Panc1 (cell line): Measurements from ENCODE around the gene MAGI2. TPM values are rescaled to one million over a fixed set of nuclear protein-coding genes. Genes with fewer than 3 reads are reported as not detected.

ENCODE experiments used
- ATAC-seq: fragments of 200-7000 bp; cut with Tn5 transposase; 2 replicates; pipeline ENCODE4 v1.9.1; 2020; ENCODE audit warnings: mild to moderate bottlenecking, moderate library complexity
- BruUV-seq: library from RNA; stranded (reverse); fragments of 400-500 nt; replicated peaks from 2 replicates; lab custom pipeline; 2021; lab: Mats Ljungman, UMichigan
- CTCF ChIA-PET: fragments of 300-600 bp; sonication (Branson Sonifier 250); formaldehyde crosslinking; loops from one replicate; lab custom pipeline; 2022; ENCODE audit warnings: antibody characterized with exemption; lab: Charles Lee
- POLR2A ChIA-PET: fragments of 300-600 bp; sonication (Branson Sonifier 250); formaldehyde crosslinking; loops from one replicate; lab custom pipeline; 2022; ENCODE audit warnings: antibody characterized with exemption; lab: Charles Lee
- DNase-seq: peaks from one replicate; pipeline ENCODE4 v3.0.0-alpha.2; 2010; ENCODE audit warnings: low read depth, low spot score
- H3K27ac ChIP-seq: 2 replicates; pipeline ENCODE4 v1.5.1; 2011; ENCODE audit warnings: mild to moderate bottlenecking, low read length, inconsistent platforms
- H3K27me3 ChIP-seq: fragments of 200-500 bp; sonication (Bioruptor generic); 2 replicates; pipeline ENCODE4 v1.6.0; 2014; ENCODE audit warnings: low read length, inconsistent platforms; ENCODE audit not compliant: control insufficient read depth, insufficient read depth
- H3K36me3 ChIP-seq: fragments of 200-500 bp; sonication (Bioruptor generic); 2 replicates; pipeline ENCODE4 v1.5.1; 2014; ENCODE audit warnings: inconsistent platforms, mild to moderate bottlenecking, low read length, moderate library complexity; ENCODE audit not compliant: control insufficient read depth, insufficient read depth
- H3K4me1 ChIP-seq: 2 replicates; pipeline ENCODE4 v1.5.1; 2011; ENCODE audit warnings: inconsistent platforms, mild to moderate bottlenecking, low read length, moderate library complexity; ENCODE audit not compliant: control insufficient read depth, insufficient read depth
- H3K4me3 ChIP-seq, 2 experiments: 2 replicates each; pipeline ENCODE4 v1.5.1; 2011 to 2012; ENCODE audit warnings: low read depth in 2 of 2, low read length in 2 of 2, mild to moderate bottlenecking in 2 of 2, inconsistent platforms in 1 of 2, moderate library complexity in 1 of 2
- H3K9me3 ChIP-seq: fragments of 200-500 bp; sonication (Bioruptor generic); 2 replicates; pipeline ENCODE4 v1.5.1; 2014; ENCODE audit warnings: low read depth, mild to moderate bottlenecking, inconsistent platforms, low read length, moderate library complexity; ENCODE audit not compliant: control insufficient read depth, insufficient read depth
- CTCF ChIP-seq: fragments of 450-650 bp; IDR thresholded peaks from 2 replicates; pipeline ENCODE4 v1.5.1; 2017; ENCODE audit warnings: mild to moderate bottlenecking
- POLR2AphosphoS5 ChIP-seq: IDR thresholded peaks from 2 replicates; pipeline ENCODE4 v1.6.1; 2012; ENCODE audit warnings: mild to moderate bottlenecking, low read depth, low read length, moderate library complexity
- REST ChIP-seq, 2 experiments: IDR thresholded peaks; 2 replicates each; pipeline ENCODE4 v1.6.1; 2011 to 2012; ENCODE audit warnings: low read depth in 2 of 2, control low read depth in 1 of 2, low read length in 1 of 2, mild to moderate bottlenecking in 1 of 2, moderate library complexity in 1 of 2; ENCODE audit not compliant: insufficient read depth in 1 of 2
- SIN3A ChIP-seq: IDR thresholded peaks from 2 replicates; pipeline ENCODE4 v1.6.1; 2012; ENCODE audit warnings: low read depth, mild to moderate bottlenecking, low read length, moderate library complexity, borderline replicate concordance; ENCODE audit not compliant: insufficient read depth
- TCF7L2 ChIP-seq: IDR thresholded peaks from 2 replicates; pipeline ENCODE4 v1.6.1; 2011; ENCODE audit warnings: mild to moderate bottlenecking, low read depth, low read length, inconsistent platforms
- in situ Hi-C: cut with HindIII; loops from 2 replicates; pipeline ENCODE4 v1.10.0; 2016; ENCODE audit warnings: low sequenced_read_pairs, low pct_unique_long_range_greater_than_20kb
- intact Hi-C: fragments of 100-400 bp; cut with micrococcal nuclease; formaldehyde crosslinking; loops from one replicate; pipeline ENCODE4 v1.10.0; 2022; ENCODE audit not compliant: unreplicated experiment
- total RNA-seq: library from RNA; stranded (reverse); gene quantifications from one replicate; pipeline ENCODE4 v1.2.1, GENCODE V29; 2021; ENCODE audit not compliant: unreplicated experiment

MAGI2 gene
- total RNA-seq, 1 experiment from 2014 or later, result 5.4 TPM

GRCh38 chr7:78015574-78016260, 1437.8 kb downstream of the MAGI2 start:
- BruUV-seq, result no TSS peak
- H3K4me1 ChIP-seq, result peaks cover 13% of the 10 kb centered on the region
- ChIA-PET CTCF (no interaction called here), POLR2A (no interaction called here)
- H3K27me3 ChIP-seq, result no peaks in the 10 kb centered on the region
- DNase-seq, result no peak
- H3K36me3 ChIP-seq, result no peaks in the 10 kb centered on the region
- no peaks in the 10 kb centered on the region for H3K9me3 ChIP-seq
- ATAC-seq, result no peak
- in situ Hi-C loops (no loop called here), intact Hi-C loops (no loop called here)
- H3K27ac ChIP-seq, result no peak overlapping the region
- H3K4me3 ChIP-seq, result no peak overlapping the region
- TF ChIP-seq POLR2AphosphoS5 (no peak), SIN3A (no peak), TCF7L2 (no peak), CTCF (no peak), REST (IDR thresholded peaks at IDR 0.05; ENCODE audit: insufficient read depth in 1 of 2, low read depth in 2 of 2, low read length in 1 of 2) (no peak)

- peaks cover 9% of the 10 kb centered on the region for H3K4me1 ChIP-seq
- no peaks in the 10 kb centered on the region for H3K36me3 ChIP-seq
- ATAC-seq, result no peak
- POLR2A ChIA-PET, result interaction anchor here (0.7 kb wide), 1 partner anchor 108 kb away, joined by 4 read pairs; no protein-coding TSS in a partner anchor
- CTCF ChIA-PET, result no interaction called here
- TF ChIP-seq POLR2AphosphoS5, result no peak
- TF ChIP-seq SIN3A, result no peak
- TF ChIP-seq REST (IDR thresholded peaks at IDR 0.05; ENCODE audit: insufficient read depth in 1 of 2, low read depth in 2 of 2, low read length in 1 of 2), result no peak
- no peak for TF ChIP-seq TCF7L2
- H3K27me3 ChIP-seq, result no peaks in the 10 kb centered on the region
- H3K27ac ChIP-seq, result no peak overlapping the region
- H3K9me3 ChIP-seq, result no peaks in the 10 kb centered on the region
- no peak overlapping the region for H3K4me3 ChIP-seq
- DNase-seq, result no peak
- BruUV-seq, result no TSS peak
- in situ Hi-C loops, result no loop called here
- intact Hi-C loops, result no loop called here
Observed at GRCh38 chr7:78014401-78014800, 1439.1 kb downstream of the MAGI2 start.
